ENCODE measurements around the gene MIB1.

The MIB1 gene

DNA sequence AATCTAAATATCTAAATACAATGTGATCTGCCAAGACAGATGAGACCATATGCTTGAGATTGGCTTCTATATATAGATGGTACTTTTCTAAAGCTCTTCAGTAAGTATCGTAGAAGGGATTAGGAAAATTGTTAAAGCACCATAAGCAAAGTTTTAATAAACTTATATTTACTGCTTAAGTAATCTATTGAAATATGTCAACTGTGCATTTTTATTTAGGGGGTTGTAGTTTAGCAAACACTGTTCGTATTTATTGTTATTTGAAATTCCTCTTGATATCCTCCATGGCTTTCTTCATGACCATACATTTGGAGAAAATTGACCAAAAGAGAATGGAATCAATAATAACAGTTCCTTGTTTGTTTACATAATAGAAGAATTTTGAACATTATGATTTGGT, 102.7 kb downstream of the MIB1 start:
- peaks cover 22 to 56% (median 29%) of the 10 kb centered on the region in 4 experiments for H3K36me3 ChIP-seq (ENCODE audit: control insufficient read depth in 4 of 4, insufficient read depth in 4 of 4, low read length in 3 of 4)
- POLR2A ChIA-PET, result no interaction called here

DNA sequence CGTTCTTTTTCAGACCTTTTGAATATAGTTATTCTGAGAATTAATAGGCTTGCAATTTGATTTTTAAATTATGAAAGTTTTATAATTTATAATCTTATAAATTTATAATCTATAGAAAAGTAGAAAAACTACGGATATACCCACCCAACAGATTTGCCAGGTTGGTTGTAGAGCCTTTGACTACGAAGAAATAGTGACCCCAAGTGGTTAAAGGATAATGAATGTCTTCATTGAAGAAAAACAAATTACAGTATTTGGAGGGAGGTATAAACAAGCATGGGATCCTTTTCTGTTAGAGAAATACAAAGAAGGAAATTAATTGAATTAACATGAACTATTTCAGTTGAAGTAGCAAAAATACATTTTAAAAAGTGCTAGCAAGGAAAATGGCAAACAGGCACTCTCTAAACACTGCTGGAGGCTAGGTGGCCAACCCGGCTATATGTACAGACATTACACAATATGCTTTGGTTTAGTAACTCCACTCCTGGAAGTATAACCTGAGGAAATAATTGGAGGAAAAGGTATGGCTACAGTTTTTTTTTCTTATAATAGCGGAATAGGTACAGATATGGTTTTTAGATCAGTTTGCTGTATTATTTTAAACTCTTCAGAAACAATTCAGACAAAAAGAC, 110.9 kb downstream of the MIB1 start:
- DNase-seq, result peak; percentile 14 to 44 (median 41)
- H3K4me1 ChIP-seq (ENCODE audit: control extremely low read depth in 1 of 4, control insufficient read depth in 4 of 4, insufficient read depth in 4 of 4, low read length in 3 of 4), result peaks cover 7 to 15% (median 12%) of the 10 kb centered on the region in 4 experiments
- no peak overlapping the region for H3K27ac ChIP-seq (ENCODE audit: insufficient read depth in 1 of 2, low read depth in 1 of 2, low read length in 2 of 2, poor library complexity in 1 of 2, severe bottlenecking in 2 of 2)
- H3K36me3 ChIP-seq (ENCODE audit: control insufficient read depth in 4 of 4, insufficient read depth in 4 of 4, low read length in 3 of 4), result peaks cover 9 to 34% (median 19%) of the 10 kb centered on the region in 4 experiments
- H3K4me3 ChIP-seq (ENCODE audit: control insufficient read depth in 1 of 7, extremely low read depth in 1 of 7, insufficient read depth in 4 of 7, low read depth in 2 of 7, low read length in 6 of 7), result no peak overlapping the region
- ChIA-PET CTCF (interaction anchor here (1.4 kb wide), 1 partner anchor 657 kb away, joined by 3 read pairs; no protein-coding TSS in a partner anchor), POLR2A (no interaction called here)
- no peaks in the 10 kb centered on the region for H3K27me3 ChIP-seq (replicated peaks in 2 of 5; ENCODE audit: control insufficient read depth in 4 of 5, insufficient read depth in 5 of 5, low read length in 4 of 5)
- WGBS (ENCODE audit: insufficient coverage), result no CpG with 5 or more reads among the region's 5 CpGs
- H3K9me3 ChIP-seq (ENCODE audit: control extremely low read depth in 1 of 5, control insufficient read depth in 4 of 5, insufficient read depth in 2 of 5, low read depth in 1 of 5, low read length in 4 of 5), result no peaks in the 10 kb centered on the region

More for the DNA sequence above, 102.7 kb downstream of the MIB1 start:
- DNase-seq, result no peak
- Histone ChIP-seq H3K4me3 (ENCODE audit: control insufficient read depth in 1 of 7, extremely low read depth in 1 of 7, insufficient read depth in 4 of 7, low read depth in 2 of 7, low read length in 6 of 7) (no peak overlapping the region), H3K27ac (ENCODE audit: insufficient read depth in 1 of 2, low read depth in 1 of 2, low read length in 2 of 2, poor library complexity in 1 of 2, severe bottlenecking in 2 of 2) (no peak overlapping the region), H3K4me1 (ENCODE audit: control extremely low read depth in 1 of 4, control insufficient read depth in 4 of 4, insufficient read depth in 4 of 4, low read length in 3 of 4) (no peaks in the 10 kb centered on the region), H3K9me3 (ENCODE audit: control extremely low read depth in 1 of 5, control insufficient read depth in 4 of 5, insufficient read depth in 2 of 5, low read depth in 1 of 5, low read length in 4 of 5) (no peaks in the 10 kb centered on the region), H3K27me3 (replicated peaks in 2 of 5; ENCODE audit: control insufficient read depth in 4 of 5, insufficient read depth in 5 of 5, low read length in 4 of 5) (no peaks in the 10 kb centered on the region)
- no CpG with 5 or more reads among the region's 2 CpGs for WGBS (ENCODE audit: insufficient coverage)
- CTCF ChIA-PET, result interaction anchor here (1.2 to 1.9 kb wide), 2 partner anchors 10 to 23 kb away, joined by 4 to 6 read pairs; no protein-coding TSS in a partner anchor

DNA sequence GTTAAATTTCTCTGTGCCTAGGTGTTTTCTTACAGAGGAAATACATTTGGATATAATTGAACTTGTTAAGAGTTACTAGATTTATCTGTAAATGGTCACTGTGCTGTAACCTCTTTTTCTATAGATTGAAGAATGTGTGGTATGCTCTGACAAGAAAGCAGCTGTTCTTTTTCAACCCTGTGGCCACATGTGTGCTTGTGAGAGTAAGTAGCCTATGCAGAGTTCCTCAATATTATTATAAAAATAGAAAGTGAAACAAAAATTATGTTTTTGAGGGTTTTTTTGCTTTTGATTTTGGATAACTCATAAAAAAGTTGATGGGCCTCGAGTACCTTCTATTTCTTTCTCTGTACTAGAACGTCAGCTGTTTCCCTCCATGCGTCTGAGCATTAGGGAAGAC, 112.4 kb downstream of the MIB1 start:
- POLR2A ChIA-PET, result interaction anchor here (1.8 kb wide), 1 partner anchor 33 kb away, joined by 4 read pairs; no protein-coding TSS in a partner anchor
- Histone ChIP-seq H3K36me3 (ENCODE audit: control insufficient read depth in 4 of 4, insufficient read depth in 4 of 4, low read length in 3 of 4) (peaks cover 5 to 29% (median 12%) of the 10 kb centered on the region in 4 experiments), H3K4me1 (ENCODE audit: control extremely low read depth in 1 of 4, control insufficient read depth in 4 of 4, insufficient read depth in 4 of 4, low read length in 3 of 4) (peaks cover 7 to 15% (median 12%) of the 10 kb centered on the region in 4 experiments), H3K4me3 (ENCODE audit: control insufficient read depth in 1 of 7, extremely low read depth in 1 of 7, insufficient read depth in 4 of 7, low read depth in 2 of 7, low read length in 6 of 7) (peak overlapping the region in 4 of 7 experiments; percentile 16 to 62 (median 46)), H3K27ac (ENCODE audit: insufficient read depth in 1 of 2, low read depth in 1 of 2, low read length in 2 of 2, poor library complexity in 1 of 2, severe bottlenecking in 2 of 2) (peak overlapping the region in 1 of 2 experiments; percentile 71), H3K9me3 (ENCODE audit: control extremely low read depth in 1 of 5, control insufficient read depth in 4 of 5, insufficient read depth in 2 of 5, low read depth in 1 of 5, low read length in 4 of 5) (no peaks in the 10 kb centered on the region), H3K27me3 (replicated peaks in 2 of 5; ENCODE audit: control insufficient read depth in 4 of 5, insufficient read depth in 5 of 5, low read length in 4 of 5) (no peaks in the 10 kb centered on the region)
- DNase-seq, result peak; percentile 10 to 72 (median 63)
- WGBS (ENCODE audit: insufficient coverage), result no CpG with 5 or more reads among the region's 3 CpGs
- CTCF ChIA-PET, result interaction anchor here (1.1 kb wide), 1 partner anchor 9 kb away, joined by 4 read pairs; no protein-coding TSS in a partner anchor

DNA sequence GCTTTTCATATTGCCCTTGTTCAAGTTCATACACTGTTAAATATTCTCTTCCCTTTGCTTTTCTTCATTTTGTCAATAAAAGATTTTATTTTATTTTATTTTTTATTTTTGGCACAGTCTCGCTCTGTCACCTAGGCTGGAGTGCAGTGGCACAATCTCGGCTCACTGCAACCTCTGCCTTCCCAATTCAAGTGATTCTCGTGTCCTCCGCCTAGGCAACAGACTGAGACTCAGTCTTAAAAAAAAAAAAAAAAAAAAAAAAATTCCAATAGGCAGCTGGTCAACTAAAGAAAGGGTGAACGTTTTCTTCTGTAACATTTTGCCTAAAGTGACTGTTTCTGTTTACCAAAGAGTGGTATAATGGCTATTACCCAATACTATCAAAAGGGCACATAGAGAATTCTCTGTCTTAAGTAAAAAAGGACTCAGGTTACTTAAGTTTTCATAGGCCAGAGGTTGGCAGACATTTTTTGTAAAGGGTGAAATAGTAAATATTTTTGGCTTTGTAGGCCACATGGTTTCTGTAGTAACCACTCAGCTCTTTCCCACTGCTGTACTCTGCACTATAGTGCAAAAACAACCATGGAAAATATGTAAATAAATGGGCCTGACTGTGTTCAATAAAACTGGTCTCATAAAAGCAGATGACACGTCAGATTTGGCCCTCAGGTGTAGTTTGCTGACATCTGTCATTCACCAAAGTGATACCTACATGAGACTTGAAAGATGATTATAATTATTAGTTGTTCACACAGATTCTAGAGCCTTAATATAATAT, 113.4 kb downstream of the MIB1 start:
- no CpG with 5 or more reads among the region's 6 CpGs for WGBS (ENCODE audit: insufficient coverage)
- no peak for DNase-seq
- Histone ChIP-seq H3K27ac (ENCODE audit: insufficient read depth in 1 of 2, low read depth in 1 of 2, low read length in 2 of 2, poor library complexity in 1 of 2, severe bottlenecking in 2 of 2) (no peak overlapping the region), H3K4me1 (ENCODE audit: control extremely low read depth in 1 of 4, control insufficient read depth in 4 of 4, insufficient read depth in 4 of 4, low read length in 3 of 4) (peaks cover 7 to 15% (median 12%) of the 10 kb centered on the region in 4 experiments), H3K4me3 (ENCODE audit: control insufficient read depth in 1 of 7, extremely low read depth in 1 of 7, insufficient read depth in 4 of 7, low read depth in 2 of 7, low read length in 6 of 7) (no peak overlapping the region), H3K36me3 (ENCODE audit: control insufficient read depth in 4 of 4, insufficient read depth in 4 of 4, low read length in 3 of 4) (peaks cover 8 to 33% (median 15%) of the 10 kb centered on the region in 4 experiments), H3K9me3 (ENCODE audit: control extremely low read depth in 1 of 5, control insufficient read depth in 4 of 5, insufficient read depth in 2 of 5, low read depth in 1 of 5, low read length in 4 of 5) (no peaks in the 10 kb centered on the region), H3K27me3 (replicated peaks in 2 of 5; ENCODE audit: control insufficient read depth in 4 of 5, insufficient read depth in 5 of 5, low read length in 4 of 5) (no peaks in the 10 kb centered on the region)
- CTCF ChIA-PET, result interaction anchor here (1.1 kb wide), 1 partner anchor 10 kb away, joined by 4 read pairs; no protein-coding TSS in a partner anchor
- POLR2A ChIA-PET, result interaction anchor here (0.5 to 1.8 kb wide), 2 partner anchors 34 to 711 kb away, joined by 3 to 4 read pairs; no protein-coding TSS in a partner anchor

DNA sequence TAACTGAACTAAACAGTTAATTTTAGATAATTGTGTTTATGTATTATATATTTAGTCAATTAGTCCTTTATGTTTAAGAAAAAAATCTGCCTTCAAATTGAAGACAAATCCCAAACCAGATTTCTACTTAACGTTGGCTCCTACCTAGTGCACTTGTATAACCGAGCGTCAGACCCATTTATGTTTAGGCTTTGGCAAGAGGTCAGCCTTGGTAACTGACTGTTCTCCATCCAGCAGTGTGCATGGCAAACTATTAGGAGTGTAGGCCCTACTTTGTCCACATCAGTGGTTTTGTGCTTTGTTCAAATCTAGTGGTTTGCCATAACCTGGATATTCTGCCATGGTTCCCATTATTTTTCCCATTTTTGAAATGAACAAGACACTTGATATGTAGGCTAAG, 114.8 kb downstream of the MIB1 start:
- DNase-seq, result no peak
- Histone ChIP-seq H3K4me1 (ENCODE audit: control extremely low read depth in 1 of 4, control insufficient read depth in 4 of 4, insufficient read depth in 4 of 4, low read length in 3 of 4) (peaks cover 7 to 15% (median 12%) of the 10 kb centered on the region in 4 experiments), H3K4me3 (ENCODE audit: control insufficient read depth in 1 of 7, extremely low read depth in 1 of 7, insufficient read depth in 4 of 7, low read depth in 2 of 7, low read length in 6 of 7) (no peak overlapping the region), H3K36me3 (ENCODE audit: control insufficient read depth in 4 of 4, insufficient read depth in 4 of 4, low read length in 3 of 4) (peaks cover 11 to 32% (median 18%) of the 10 kb centered on the region in 4 experiments), H3K27me3 (replicated peaks in 2 of 5; ENCODE audit: control insufficient read depth in 4 of 5, insufficient read depth in 5 of 5, low read length in 4 of 5) (no peaks in the 10 kb centered on the region), H3K27ac (ENCODE audit: insufficient read depth in 1 of 2, low read depth in 1 of 2, low read length in 2 of 2, poor library complexity in 1 of 2, severe bottlenecking in 2 of 2) (no peak overlapping the region), H3K9me3 (ENCODE audit: control extremely low read depth in 1 of 5, control insufficient read depth in 4 of 5, insufficient read depth in 2 of 5, low read depth in 1 of 5, low read length in 4 of 5) (no peaks in the 10 kb centered on the region)
- CTCF ChIA-PET, result no interaction called here
- WGBS (ENCODE audit: insufficient coverage), result 93% methylated on average over 3 of the region's 3 CpGs
- POLR2A ChIA-PET, result no interaction called here

DNA sequence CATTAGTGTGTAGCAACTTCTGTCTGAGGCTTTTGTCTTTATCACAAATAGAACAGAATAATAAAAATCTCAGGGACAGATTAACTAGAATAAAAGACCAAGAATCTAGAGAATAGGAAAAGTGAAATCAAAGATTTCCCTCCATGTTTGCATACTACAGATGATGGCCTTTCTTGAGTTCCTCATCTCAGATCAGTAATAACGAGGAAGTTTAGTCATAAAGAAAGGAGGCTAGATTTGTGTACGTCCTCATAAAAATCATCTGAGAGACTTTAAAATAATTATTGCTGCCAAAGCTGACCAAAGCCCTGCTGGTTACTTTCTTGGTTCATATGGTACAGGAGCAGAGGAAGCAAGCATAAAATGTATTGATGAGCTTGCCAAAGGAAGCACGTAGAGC, 117.3 kb downstream of the MIB1 start:
- Histone ChIP-seq H3K36me3 (ENCODE audit: control insufficient read depth in 4 of 4, insufficient read depth in 4 of 4, low read length in 3 of 4) (peaks cover 13 to 44% (median 30%) of the 10 kb centered on the region in 4 experiments), H3K9me3 (ENCODE audit: control extremely low read depth in 1 of 5, control insufficient read depth in 4 of 5, insufficient read depth in 2 of 5, low read depth in 1 of 5, low read length in 4 of 5) (no peaks in the 10 kb centered on the region), H3K27me3 (replicated peaks in 2 of 5; ENCODE audit: control insufficient read depth in 4 of 5, insufficient read depth in 5 of 5, low read length in 4 of 5) (no peaks in the 10 kb centered on the region), H3K27ac (ENCODE audit: insufficient read depth in 1 of 2, low read depth in 1 of 2, low read length in 2 of 2, poor library complexity in 1 of 2, severe bottlenecking in 2 of 2) (no peak overlapping the region), H3K4me1 (ENCODE audit: control extremely low read depth in 1 of 4, control insufficient read depth in 4 of 4, insufficient read depth in 4 of 4, low read length in 3 of 4) (peaks cover 4 to 7% (median 6%) of the 10 kb centered on the region in 4 experiments), H3K4me3 (ENCODE audit: control insufficient read depth in 1 of 7, extremely low read depth in 1 of 7, insufficient read depth in 4 of 7, low read depth in 2 of 7, low read length in 6 of 7) (no peak overlapping the region)
- no peak for DNase-seq
- ChIA-PET POLR2A (no interaction called here), CTCF (no interaction called here)
- WGBS (ENCODE audit: insufficient coverage), result 100% methylated on average over 2 of the region's 3 CpGs
